Suppressor macrophage treated with lipopolysaccharide for 4 hours (primary cell): ENCODE measurements around the gene ERAL1.
"Not testable (repeated sequence)": the region's sequence is repeated elsewhere in the genome, so short reads cannot be mapped to it uniquely, and the experiment has no call there.

Experiments
- DNase-seq: peaks from one replicate; pipeline ENCODE4 v3.0.0-alpha.2; 2020

Gene ERAL1

DNA sequence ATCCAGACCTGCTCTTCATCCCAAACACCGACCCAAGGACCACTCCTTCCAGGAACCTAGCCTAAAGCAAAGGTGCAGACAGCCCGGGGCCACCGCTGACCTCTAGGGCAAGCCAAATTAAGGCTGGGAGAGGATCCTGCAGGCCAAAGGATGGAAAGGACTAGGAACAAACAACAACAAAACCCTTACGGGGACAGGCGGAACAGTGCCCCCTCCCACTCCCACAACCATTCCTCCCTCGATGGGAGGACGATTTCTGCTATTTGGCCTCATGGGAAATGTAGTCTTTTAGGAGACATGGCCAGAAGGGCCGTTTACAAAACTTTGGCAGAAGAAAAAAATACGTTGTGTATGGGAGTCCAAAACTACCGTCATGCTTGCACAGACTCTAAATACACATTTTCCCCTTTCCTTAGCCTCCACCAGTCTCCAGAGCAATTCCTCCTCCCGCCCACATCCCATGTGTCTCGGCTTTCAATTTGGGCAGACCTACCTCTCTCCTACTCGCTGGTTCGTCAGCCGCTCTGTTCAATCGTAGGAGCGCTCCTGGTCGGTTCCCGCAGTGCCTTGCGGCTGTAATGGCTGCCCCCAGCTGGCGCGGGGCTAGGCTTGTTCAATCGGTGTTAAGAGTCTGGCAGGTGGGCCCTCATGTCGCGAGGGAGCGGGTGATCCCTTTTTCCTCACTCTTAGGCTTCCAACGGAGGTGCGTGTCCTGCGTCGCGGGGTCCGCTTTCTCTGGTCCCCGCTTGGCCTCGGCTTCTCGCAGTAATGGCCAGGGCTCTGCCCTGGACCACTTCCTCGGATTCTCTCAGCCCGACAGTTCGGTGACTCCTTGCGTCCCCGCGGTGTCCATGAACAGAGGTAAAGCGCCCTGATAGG is at the start of gene ERAL1:
ERAL1 (plus strand) TSS at position 560 of the 879 bp plus-strand sequence; CDS start at position 579, 19 bp downstream.
- DNase-seq, result peak; percentile 89

DNA sequence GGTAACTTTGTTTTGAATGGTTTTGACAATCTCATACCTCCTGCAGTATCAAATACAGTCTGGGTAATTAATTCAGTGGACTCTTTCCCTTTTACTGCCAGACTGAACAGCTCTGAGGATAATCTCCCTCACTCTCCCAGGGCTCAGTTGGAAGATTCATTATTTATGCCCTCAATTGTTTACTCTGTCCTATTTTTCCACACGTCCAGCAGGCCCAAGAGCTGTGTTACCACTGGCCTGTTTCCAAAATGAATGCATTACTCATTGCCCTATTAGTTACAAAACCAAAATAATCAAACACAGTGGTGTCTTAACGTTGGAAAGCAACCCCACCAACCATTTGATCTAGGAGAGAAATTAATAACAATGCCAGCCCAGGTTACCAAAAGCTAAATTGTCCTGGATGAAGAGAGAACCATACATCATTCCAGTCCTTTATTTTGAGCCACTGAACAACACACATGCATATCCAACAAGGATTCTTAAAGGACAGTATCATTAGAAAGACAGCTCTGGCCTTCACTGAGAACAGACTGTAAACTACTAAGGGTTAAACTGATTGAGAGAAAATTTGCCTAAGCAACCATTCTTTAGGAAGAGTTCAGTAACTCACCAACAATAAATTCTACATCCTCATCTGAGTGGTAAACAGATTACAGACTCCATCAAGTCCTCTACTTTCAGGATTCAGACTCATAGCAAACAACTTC is 46.7 kb upstream of the ERAL1 start:
- peak; percentile 43 for DNase-seq

DNA sequence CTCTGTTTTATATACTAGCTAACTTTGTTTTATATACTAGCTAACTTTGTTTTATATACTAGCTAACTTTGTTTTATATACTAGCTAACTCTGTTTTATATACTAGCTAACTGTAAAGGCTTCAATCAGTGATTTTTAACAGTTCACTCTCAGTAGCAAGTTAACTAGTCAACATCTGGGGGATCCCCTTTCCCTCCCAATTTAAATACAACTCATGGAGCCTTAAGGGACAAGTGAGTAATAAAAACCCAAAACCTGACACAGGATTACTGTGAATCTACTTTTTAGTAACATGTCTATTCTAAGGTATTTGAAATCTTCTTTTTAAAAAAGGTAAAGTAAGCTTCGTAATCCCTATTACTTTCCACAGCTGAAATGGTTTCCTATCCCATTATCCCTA is 44.4 kb upstream of the ERAL1 start:
- no peak for DNase-seq

DNA sequence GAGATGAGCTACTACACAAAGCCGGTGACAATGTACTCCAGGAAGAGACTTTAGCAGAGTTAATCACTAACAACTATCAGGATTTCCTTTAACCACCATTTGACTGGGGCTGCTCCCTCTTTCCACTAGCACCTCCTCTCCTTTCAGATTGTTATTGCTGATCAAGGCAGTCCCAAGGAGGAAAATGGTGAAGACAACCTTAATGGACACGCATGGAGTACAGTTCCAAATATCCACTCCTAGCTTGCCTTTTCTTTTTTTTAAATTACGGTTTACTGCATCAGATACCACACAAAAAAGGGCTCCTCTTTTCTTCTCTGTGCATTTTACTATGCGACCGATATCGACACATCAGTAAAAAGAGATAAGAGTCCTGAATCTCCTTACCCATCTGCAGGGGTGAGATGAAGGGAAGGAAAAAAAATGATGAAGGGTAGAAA is 43.1 kb upstream of the ERAL1 start:
- DNase-seq, result no peak

GRCh38 chr17:28812091-28812747 is 42.6 kb upstream of the ERAL1 start:
- DNase-seq, result peak; percentile 97

DNA sequence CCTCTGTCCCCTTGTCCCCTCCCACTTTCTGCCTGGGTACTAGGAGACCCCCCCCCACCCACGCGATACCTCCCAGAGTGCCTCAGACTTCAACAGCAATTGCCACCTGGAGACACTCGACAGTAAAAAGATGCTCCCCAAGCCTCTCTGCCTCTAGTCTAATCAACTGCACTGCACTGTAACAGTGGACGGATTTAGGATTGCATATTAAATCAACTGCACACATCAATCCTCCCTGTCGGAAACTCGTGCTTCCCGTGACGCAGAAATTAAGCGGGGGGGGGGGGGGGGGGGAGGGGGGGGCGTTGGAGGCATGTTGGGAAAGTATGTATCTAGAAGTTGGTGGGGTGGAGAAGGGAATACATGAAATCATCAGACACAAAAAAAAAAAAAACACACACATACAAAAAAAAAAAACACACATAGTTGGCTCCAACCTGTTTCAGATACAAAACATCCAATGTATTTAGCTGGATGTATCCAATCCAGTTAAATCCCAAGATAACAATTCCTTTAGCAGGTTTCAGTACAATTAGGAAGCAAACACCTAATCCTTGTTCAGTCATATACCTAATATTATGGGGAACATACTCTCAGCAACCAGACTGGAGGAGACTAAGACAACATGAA is 42.0 kb upstream of the ERAL1 start:
- peak; percentile 53 for DNase-seq

GRCh38 chr17:28816540-28816939 is 38.3 kb upstream of the ERAL1 start:
- no peak for DNase-seq

GRCh38 chr17:28818819-28819221 is 36.0 kb upstream of the ERAL1 start:
- no peak for DNase-seq

GRCh38 chr17:28819582-28819981 is 35.2 kb upstream of the ERAL1 start:
- no peak for DNase-seq

GRCh38 chr17:28827672-28828071 is 27.1 kb upstream of the ERAL1 start:
- DNase-seq, result no peak

- no peak for DNase-seq
Observed at GRCh38 chr17:28828294-28829040, 26.3 kb upstream of the ERAL1 start.

- no peak for DNase-seq
Observed at GRCh38 chr17:28834420-28834819, 20.4 kb upstream of the ERAL1 start.

GRCh38 chr17:28836541-28836940 is 18.3 kb upstream of the ERAL1 start:
- DNase-seq, result not testable (repeated sequence)

DNA sequence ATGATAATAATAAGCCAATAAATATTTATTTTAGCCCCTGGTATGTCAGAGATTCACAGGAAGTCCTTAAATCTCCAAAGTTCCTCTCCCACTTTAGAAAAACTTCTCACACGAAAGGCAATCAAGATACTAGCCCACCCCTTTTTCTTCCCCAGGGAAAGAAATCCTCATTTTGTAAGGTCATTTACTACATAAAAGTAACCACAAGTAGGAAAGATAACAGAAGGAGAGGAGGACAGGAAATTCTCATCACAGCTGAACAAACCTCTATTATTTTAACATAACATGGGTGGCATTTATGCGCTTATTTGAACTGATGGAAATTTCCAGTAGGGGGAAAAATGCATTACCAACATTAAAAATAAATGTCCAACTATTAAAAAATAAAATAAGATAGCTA is 15.6 kb upstream of the ERAL1 start:
- DNase-seq, result no peak

DNA sequence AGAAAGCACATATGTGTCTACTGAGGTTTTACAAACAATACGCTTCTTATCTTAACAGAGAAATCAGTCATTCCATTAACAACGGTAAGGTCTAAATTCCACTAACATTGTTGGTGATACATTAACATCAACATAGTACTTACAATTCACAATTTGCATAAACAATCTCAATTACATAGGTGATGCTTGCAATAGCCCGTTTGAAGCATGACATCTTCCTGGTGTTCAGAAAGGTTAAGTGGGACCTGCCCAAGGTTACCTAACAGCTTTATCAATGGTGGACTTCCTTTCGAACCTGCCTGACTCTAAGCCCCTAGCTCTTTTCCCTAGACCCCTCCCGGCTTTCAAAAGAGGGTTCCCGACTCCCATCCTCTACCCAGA is 12.9 kb upstream of the ERAL1 start:
- no peak for DNase-seq

DNA sequence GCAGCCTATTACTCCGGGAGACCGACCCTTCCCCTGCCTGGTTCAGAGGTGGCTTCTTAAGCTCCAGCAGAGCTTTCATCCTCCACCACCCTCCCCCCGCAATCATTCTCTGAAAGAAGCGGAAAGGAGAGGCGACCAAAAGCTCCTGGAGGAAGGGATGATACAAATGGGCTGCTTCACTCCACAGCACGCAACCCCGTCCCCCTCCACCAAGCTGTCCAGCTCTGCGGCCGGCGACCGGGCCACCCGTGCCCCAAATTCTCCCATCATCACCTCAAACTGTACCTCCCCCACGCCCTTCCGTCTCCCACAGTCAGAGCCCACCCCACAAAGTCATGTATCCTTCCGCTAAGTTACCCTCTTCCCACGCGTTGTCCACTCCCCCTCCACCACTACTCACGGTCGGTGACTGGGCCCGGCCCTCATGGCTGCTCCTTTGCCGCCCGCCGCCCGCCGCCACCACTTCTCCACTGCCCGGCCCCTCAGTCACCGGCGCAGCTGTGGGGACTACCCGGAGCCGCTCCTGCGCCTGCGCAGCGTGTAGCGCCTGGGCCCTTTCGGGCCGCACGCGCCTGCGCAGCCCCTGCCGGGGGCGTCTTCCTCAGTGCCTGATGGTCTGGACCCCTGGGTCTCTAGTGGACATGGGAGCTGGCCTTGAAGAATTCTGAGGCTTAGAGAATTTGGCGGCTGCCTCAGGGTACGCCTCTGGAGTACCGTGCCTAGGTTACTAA is 12.4 kb upstream of the ERAL1 start, which contains the start of gene FAM222B:
FAM222B (minus strand) TSS at position 509 of the 731 bp plus-strand sequence. CDS start 76,123 bp downstream, outside the sequence.
- DNase-seq, result peak; percentile 95

GRCh38 chr17:28843816-28844148 is 11.0 kb upstream of the ERAL1 start:
- DNase-seq, result no peak

- no peak for DNase-seq
Observed at GRCh38 chr17:28846231-28846630, 8.6 kb upstream of the ERAL1 start.

DNA sequence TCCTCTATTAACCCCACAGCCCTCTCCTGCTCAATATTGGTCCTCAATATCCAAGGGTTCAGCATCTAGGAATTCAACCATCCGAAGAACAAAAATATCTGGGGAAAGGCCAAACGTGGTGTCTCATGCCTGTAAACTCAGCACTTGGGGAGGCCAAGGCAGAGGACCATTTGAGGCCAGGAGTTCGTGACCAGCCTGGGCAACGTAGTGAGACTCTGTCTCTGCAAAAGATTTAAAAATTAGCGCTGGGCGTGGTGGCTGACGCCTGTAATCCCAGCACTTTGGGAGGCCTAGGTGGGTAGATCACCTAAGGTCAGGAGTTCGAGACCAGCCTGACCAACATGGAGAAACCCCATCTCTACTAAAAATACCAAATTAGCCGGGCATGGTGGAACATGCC is 8.1 kb upstream of the ERAL1 start:
- not testable (repeated sequence) for DNase-seq

GRCh38 chr17:28848667-28849066 is 6.1 kb upstream of the ERAL1 start:
- DNase-seq, result peak; percentile 75

DNA sequence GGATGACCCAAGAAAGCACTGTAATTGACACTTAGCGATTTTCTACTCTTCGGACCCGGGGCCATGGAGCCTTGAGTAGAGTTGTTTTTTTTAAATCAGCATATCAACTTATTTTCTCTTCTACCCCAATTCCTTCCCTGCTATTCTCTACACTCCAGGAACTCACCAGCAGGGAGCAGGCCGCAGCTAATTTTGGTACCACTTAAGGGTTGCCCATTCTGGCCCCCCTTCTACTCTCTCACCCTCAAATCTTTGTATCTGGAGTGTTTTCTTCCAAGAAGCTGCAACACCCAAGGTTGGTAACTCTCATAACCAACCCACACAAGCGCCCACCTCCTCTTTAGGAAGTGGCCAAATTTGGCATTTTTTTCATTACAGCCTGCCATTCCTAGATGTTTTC is 5.5 kb upstream of the ERAL1 start:
- no peak for DNase-seq

DNA sequence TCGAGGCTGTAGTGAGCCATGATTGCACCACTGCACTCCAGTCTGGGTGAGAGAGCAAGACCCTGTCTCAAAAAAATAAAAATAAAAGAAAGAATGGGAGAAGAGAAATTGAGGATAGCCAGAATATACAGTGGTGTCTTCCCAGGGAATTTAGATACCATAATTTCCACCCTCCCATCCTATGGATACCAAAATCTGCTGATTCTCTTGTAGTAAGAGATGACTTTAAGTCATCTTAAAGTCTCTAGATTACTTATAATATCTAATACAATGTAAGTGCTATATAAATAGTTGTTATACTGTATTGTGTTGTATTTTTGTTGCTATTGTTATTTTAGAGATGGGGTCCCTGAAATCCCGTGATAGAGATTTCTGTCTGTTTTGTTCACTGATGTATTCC is 1.5 kb upstream of the ERAL1 start:
- DNase-seq, result no peak
